GM18907 (cell line): ENCODE data around the gene CXCR2.
"Not testable (repeated sequence)": the region's sequence is repeated elsewhere in the genome, so short reads cannot be mapped to it uniquely, and the experiment has no call there.

Source experiments
- ATAC-seq: cut with Tn5 transposase; IDR thresholded peaks from one replicate; pipeline ENCODE4 v1.9.1; 2021; ENCODE audit warnings: mild to moderate bottlenecking, moderate library complexity; ENCODE audit not compliant: unreplicated experiment

CXCR2 gene

GRCh38 chr2:218125626-218126080 lies at the start of gene CXCR2:
Gene CXCR2 (plus strand): TSS chr2:218126028. CDS start chr2:218134802, 8,774 bp downstream.
- ATAC-seq: peak; percentile 59

- no peak for ATAC-seq
These were observed 48.2 kb upstream of the CXCR2 start for GRCh38 chr2:218077464-218078216.

- no peak for ATAC-seq
These were observed 45.6 kb upstream of the CXCR2 start for GRCh38 chr2:218079943-218080913.

GRCh38 chr2:218081063-218081462 lies 44.8 kb upstream of the CXCR2 start:
- peak; percentile 95 for ATAC-seq

- ATAC-seq: no peak
These were observed 44.1 kb upstream of the CXCR2 start for GRCh38 chr2:218081695-218082094.

GRCh38 chr2:218082586-218083351 lies 43.1 kb upstream of the CXCR2 start:
- no peak for ATAC-seq

GRCh38 chr2:218083352-218083676 lies 42.5 kb upstream of the CXCR2 start:
- no peak for ATAC-seq

- ATAC-seq: no peak
These were observed 39.4 kb upstream of the CXCR2 start for GRCh38 chr2:218086478-218086877.

GRCh38 chr2:218089259-218089658 lies 36.6 kb upstream of the CXCR2 start:
- ATAC-seq: no peak

GRCh38 chr2:218091746-218092145 lies 34.1 kb upstream of the CXCR2 start:
- ATAC-seq: no peak

- ATAC-seq: no peak
These were observed 31.9 kb upstream of the CXCR2 start for GRCh38 chr2:218093879-218094278.

GRCh38 chr2:218095853-218096252 lies 30.0 kb upstream of the CXCR2 start:
- no peak for ATAC-seq

GRCh38 chr2:218097975-218098374 lies 27.9 kb upstream of the CXCR2 start:
- ATAC-seq: no peak

GRCh38 chr2:218108834-218109233 lies 17.0 kb upstream of the CXCR2 start:
- not testable (repeated sequence) for ATAC-seq

- ATAC-seq: not testable (repeated sequence)
These were observed 4.0 kb upstream of the CXCR2 start for GRCh38 chr2:218121789-218122188.

- ATAC-seq: not testable (repeated sequence)
These were observed 3.5 kb upstream of the CXCR2 start for GRCh38 chr2:218122286-218122685.

- ATAC-seq: no peak
These were observed 1.8 kb upstream of the CXCR2 start for GRCh38 chr2:218123986-218124385.

- ATAC-seq: no peak
These were observed 733 bp upstream of the CXCR2 start for GRCh38 chr2:218125095-218125494.

- no peak for ATAC-seq
These were observed 2.2 kb downstream of the CXCR2 start for GRCh38 chr2:218127929-218128455.

GRCh38 chr2:218128781-218129457 lies 3.1 kb downstream of the CXCR2 start:
- ATAC-seq: no peak
